ENCODE results near the gene PTCRA.

DNA sequence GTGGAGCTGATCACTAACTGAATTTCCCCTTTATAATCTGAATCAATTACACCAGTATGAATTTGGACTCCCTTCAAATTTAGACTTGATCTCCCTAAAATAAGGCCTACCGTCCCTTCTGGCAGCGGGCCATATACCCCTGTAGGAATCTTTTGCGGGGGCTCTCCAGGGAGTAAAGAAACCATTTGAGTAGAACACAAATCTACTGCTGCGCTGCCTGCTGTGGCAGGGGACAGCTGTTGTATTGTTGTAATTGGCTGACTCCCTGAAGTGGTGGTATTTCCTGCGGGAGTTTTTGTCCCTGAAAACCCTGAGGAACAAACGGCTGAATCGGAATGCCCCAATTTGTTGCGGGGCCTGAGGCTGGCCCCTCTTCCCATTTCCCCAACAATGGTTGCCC lies 16.0 kb upstream of the PTCRA start:
- TF ChIP-seq POLR2A (IDR thresholded peaks at IDR 0.05; ENCODE audit: borderline replicate concordance, extremely low read depth, insufficient read depth, insufficient read length) = no peak
- no peak for TF ChIP-seq YY1 (IDR thresholded peaks at IDR 0.05; ENCODE audit: extremely low read depth, insufficient replicate concordance, low read depth, low read length)
- TF ChIP-seq RAD21 (IDR thresholded peaks at IDR 0.05; ENCODE audit: low read depth) = no peak
- TF ChIP-seq, protein P1, sequence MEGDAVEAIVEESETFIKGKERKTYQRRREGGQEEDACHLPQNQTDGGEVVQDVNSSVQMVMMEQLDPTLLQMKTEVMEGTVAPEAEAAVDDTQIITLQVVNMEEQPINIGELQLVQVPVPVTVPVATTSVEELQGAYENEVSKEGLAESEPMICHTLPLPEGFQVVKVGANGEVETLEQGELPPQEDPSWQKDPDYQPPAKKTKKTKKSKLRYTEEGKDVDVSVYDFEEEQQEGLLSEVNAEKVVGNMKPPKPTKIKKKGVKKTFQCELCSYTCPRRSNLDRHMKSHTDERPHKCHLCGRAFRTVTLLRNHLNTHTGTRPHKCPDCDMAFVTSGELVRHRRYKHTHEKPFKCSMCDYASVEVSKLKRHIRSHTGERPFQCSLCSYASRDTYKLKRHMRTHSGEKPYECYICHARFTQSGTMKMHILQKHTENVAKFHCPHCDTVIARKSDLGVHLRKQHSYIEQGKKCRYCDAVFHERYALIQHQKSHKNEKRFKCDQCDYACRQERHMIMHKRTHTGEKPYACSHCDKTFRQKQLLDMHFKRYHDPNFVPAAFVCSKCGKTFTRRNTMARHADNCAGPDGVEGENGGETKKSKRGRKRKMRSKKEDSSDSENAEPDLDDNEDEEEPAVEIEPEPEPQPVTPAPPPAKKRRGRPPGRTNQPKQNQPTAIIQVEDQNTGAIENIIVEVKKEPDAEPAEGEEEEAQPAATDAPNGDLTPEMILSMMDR (IDR thresholded peaks at IDR 0.05 in 2 of 3, conservative IDR thresholded peaks at IDR 0.05 in 1 of 3; ENCODE audit: borderline replicate concordance in 1 of 3, insufficient read depth in 1 of 3, low read depth in 2 of 3, low read length in 2 of 3) = no peak
- no peak for TF ChIP-seq POLR2AphosphoS5 (IDR thresholded peaks at IDR 0.05; ENCODE audit: low read depth, low read length)
